T-helper 2 cell treated with Interferon-gamma antibody and Interleukin-4, amounts not matched to agents 5 μg/mL and 100 μg/mL, for 36 hours (primary cell): ENCODE data around the gene ELF1.
"Not testable (repeated sequence)": the region's sequence is repeated elsewhere in the genome, so short reads cannot be mapped to it uniquely, and the experiment has no call there.

ENCODE experiments used
- DNase-seq: peaks from one replicate; pipeline ENCODE4 v3.0.0; 2021; ENCODE audit warnings: low spot score
- H3K27ac Mint-ChIP-seq: one replicate; pipeline ENCODE4 v1.8.0; 2021; ENCODE audit warnings: mild to moderate bottlenecking, mixed read lengths
- H3K27me3 Mint-ChIP-seq: one replicate; pipeline ENCODE4 v1.8.0; 2021; ENCODE audit warnings: low read depth, mixed read lengths
- H3K36me3 Mint-ChIP-seq: one replicate; pipeline ENCODE4 v1.8.0; 2021; ENCODE audit warnings: low read depth, mixed read lengths
- H3K4me1 Mint-ChIP-seq: one replicate; pipeline ENCODE4 v1.8.0; 2021; ENCODE audit warnings: low read depth, mixed read lengths
- H3K4me3 Mint-ChIP-seq: one replicate; pipeline ENCODE4 v1.8.0; 2022; ENCODE audit warnings: mild to moderate bottlenecking, moderate library complexity, mixed read lengths
- H3K9me3 Mint-ChIP-seq: one replicate; pipeline ENCODE4 v1.8.0; 2021; ENCODE audit warnings: mixed read lengths

Gene ELF1

GRCh38 chr13:40941581-40941980, 77.5 kb downstream of the ELF1 start:
- Mint-ChIP-seq H3K27me3 (no peaks in the 10 kb centered on the region), H3K27ac (peak overlapping the region; percentile 20), H3K9me3 (no peaks in the 10 kb centered on the region), H3K4me3 (no peak overlapping the region), H3K4me1 (peaks cover 14% of the 10 kb centered on the region), H3K36me3 (peaks cover 69% of the 10 kb centered on the region)
- no peak for DNase-seq

GRCh38 chr13:40940841-40941240, 78.3 kb downstream of the ELF1 start:
- H3K36me3 Mint-ChIP-seq, result peaks cover 68% of the 10 kb centered on the region
- DNase-seq, result no peak
- no peak overlapping the region for H3K4me3 Mint-ChIP-seq
- H3K4me1 Mint-ChIP-seq, result peaks cover 14% of the 10 kb centered on the region
- no peaks in the 10 kb centered on the region for H3K27me3 Mint-ChIP-seq
- H3K27ac Mint-ChIP-seq, result no peak overlapping the region
- H3K9me3 Mint-ChIP-seq, result no peaks in the 10 kb centered on the region

DNA sequence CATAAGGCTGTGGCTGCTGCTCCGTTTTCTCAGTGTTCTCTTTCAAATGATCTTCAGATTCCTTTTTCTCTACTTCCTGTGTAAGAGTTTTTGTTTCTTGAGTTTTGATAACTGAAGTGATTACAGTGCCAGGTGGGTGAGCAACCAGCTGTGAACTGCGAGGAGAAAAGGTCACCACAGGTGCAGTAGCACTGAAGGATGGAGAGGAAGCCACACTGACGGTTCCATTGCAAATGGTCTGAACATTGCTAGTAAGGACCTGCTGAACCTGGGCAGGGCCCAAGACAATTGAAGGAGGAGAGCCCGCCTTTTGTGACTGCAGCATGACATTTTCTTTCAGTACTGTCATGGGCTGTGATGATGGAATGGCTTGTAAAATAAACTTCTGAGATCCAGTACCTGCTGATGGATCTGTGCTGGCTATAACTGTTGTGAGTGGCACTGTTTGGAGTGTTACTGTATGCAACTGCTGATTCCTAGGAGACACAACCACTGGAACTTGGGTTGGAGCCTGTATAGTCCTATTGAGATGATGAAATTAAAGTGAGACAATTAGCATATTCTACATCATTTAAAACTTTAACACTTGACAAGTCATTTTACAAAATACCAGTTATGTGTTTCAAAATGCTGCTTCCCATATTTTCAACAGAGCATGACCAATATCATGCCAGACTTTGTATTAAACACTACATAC, 85.5 kb downstream of the ELF1 start:
- Mint-ChIP-seq H3K36me3 (peaks cover 49% of the 10 kb centered on the region), H3K4me3 (no peak overlapping the region), H3K27ac (peak overlapping the region; percentile 41), H3K9me3 (no peaks in the 10 kb centered on the region), H3K27me3 (no peaks in the 10 kb centered on the region), H3K4me1 (peaks cover 18% of the 10 kb centered on the region)
- no peak for DNase-seq

DNA sequence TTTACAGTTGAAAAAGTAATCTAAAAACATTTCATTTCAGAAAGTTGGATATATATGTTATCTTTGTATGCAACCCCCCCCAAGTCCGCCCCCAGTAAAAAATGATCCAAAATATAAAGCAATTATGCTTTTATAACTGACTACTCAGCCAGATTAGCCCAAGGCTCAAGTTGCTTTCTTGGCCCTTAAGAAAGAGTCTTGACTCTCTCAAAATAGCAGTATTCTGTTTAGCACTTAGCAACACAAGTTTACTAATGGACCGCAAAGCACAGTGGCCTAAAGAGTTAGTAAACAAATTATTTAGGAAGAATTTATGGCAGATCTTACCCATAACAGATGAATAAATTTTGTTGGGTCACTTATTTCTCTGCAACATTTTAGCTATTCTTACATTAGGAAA, 86.9 kb downstream of the ELF1 start:
- Mint-ChIP-seq H3K27ac (no peak overlapping the region), H3K4me3 (no peak overlapping the region), H3K9me3 (no peaks in the 10 kb centered on the region), H3K27me3 (no peaks in the 10 kb centered on the region), H3K4me1 (peaks cover 18% of the 10 kb centered on the region), H3K36me3 (peaks cover 48% of the 10 kb centered on the region)
- DNase-seq, result no peak

- Mint-ChIP-seq H3K27me3 (no peaks in the 10 kb centered on the region), H3K4me3 (no peak overlapping the region), H3K27ac (no peak overlapping the region), H3K9me3 (no peaks in the 10 kb centered on the region), H3K36me3 (peaks cover 45% of the 10 kb centered on the region), H3K4me1 (peaks cover 18% of the 10 kb centered on the region)
- no peak for DNase-seq
Measured at GRCh38 chr13:40931719-40932118, 87.4 kb downstream of the ELF1 start.

DNA sequence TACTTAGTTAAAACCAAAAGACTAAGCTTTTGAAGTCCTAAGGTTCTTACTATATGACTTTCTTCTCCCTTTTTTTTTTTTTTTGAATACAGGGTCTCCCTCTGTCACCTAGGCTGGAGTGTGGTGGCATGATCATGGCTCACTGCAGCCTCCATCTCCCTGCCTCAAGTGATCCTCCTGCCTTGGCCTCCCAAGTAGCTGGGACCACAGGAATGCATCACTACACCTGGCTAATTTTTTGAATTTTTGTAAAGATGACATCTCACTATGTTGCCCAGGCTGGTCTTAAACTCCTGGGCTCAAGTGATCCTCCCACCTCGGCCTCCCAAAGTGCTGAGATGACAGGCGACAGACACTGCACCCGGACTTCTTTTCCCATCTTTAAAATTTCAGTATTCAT, 89.2 kb downstream of the ELF1 start:
- H3K27me3 Mint-ChIP-seq, H3K9me3 Mint-ChIP-seq, H3K4me3 Mint-ChIP-seq, H3K27ac Mint-ChIP-seq, DNase-seq: not testable (repeated sequence)
- Mint-ChIP-seq H3K36me3 (peaks cover 36% of the 10 kb centered on the region), H3K4me1 (peaks cover 12% of the 10 kb centered on the region)

DNA sequence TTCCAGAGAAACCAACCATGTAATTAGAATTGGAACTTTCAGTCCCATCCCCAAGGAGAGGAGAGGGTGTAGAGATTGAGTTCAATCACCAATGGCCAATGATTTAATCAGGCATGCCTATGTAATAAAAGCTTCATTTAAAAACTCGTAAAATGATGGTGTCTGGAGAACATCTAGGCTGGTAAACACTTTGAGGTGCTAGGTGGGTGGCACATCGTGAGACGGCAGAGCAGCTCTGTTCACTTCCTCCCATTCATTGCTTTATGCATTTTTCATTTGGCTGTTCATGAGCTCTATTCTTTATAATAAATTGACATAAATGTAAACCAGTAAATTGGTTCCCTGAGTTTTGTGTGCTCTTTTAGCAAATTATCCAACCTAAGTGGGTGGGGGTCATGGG, 90.1 kb downstream of the ELF1 start:
- no peak for DNase-seq
- no peaks in the 10 kb centered on the region for H3K27me3 Mint-ChIP-seq
- H3K9me3 Mint-ChIP-seq, result no peaks in the 10 kb centered on the region
- H3K36me3 Mint-ChIP-seq, result peaks cover 35% of the 10 kb centered on the region
- H3K27ac Mint-ChIP-seq, result no peak overlapping the region
- peaks cover 9% of the 10 kb centered on the region for H3K4me1 Mint-ChIP-seq
- H3K4me3 Mint-ChIP-seq, result no peak overlapping the region

DNA sequence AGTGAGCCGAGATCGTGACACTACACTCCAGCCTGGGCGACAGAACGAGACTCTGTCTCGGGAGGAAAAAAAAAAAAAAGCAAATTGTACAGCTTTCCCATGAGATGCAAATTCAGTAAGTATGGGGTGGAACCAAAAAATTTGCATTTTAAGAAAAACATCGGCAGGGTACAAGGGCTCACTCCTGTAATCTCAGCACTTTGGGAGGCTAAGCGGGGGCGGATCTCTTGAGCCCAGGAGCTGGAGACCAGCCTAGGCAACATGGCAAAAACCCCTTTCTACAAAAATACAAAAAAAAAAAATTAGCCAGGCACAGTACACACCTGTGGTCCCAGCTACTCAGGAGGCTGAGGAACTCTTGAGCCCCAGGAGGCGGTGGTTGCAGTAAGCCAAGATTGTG, 91.2 kb downstream of the ELF1 start:
- no peaks in the 10 kb centered on the region for H3K4me1 Mint-ChIP-seq
- no peak overlapping the region for H3K27ac Mint-ChIP-seq
- H3K9me3 Mint-ChIP-seq, result no peaks in the 10 kb centered on the region
- peaks cover 26% of the 10 kb centered on the region for H3K36me3 Mint-ChIP-seq
- H3K4me3 Mint-ChIP-seq, result no peak overlapping the region
- H3K27me3 Mint-ChIP-seq, result no peaks in the 10 kb centered on the region
- DNase-seq, result no peak

- peaks cover 6% of the 10 kb centered on the region for H3K36me3 Mint-ChIP-seq
- no peak overlapping the region for H3K27ac Mint-ChIP-seq
- H3K27me3 Mint-ChIP-seq, result no peaks in the 10 kb centered on the region
- peaks cover 10% of the 10 kb centered on the region for H3K4me1 Mint-ChIP-seq
- no peaks in the 10 kb centered on the region for H3K9me3 Mint-ChIP-seq
- no peak overlapping the region for H3K4me3 Mint-ChIP-seq
- DNase-seq, result no peak
Measured at GRCh38 chr13:40923867-40924266, 95.2 kb downstream of the ELF1 start.

DNA sequence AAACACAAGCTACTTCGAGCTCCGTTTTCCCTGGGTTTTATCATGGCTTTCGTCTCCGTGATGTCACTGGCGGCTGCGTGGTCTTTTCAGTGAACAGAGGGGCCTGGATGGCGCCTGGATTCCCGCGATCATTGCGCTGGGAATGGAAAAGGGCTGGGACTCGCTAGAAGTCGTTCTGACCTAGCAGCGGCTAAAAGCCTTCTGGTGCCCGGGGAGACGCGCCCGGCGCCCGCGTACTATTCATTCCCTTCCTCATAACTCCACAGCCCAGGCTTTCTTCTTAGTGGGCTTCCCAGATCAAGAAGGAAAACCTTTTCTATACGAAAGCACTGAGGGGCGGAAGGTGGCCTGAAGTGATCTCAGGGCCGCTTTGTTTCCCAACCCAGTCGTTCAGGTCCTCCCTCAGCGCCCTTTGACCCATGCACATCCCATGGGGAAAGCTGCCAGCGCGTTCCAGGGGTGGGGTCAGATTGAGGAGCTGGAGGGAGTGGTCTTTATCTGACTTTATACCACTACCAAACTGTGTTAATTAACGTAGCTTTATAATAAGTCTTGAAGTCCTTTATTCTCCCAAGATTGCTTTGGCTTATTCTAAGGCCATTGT, 96.6 kb downstream of the ELF1 start:
- H3K4me1 Mint-ChIP-seq, result peaks cover 10% of the 10 kb centered on the region
- H3K27ac Mint-ChIP-seq, result peak overlapping the region; percentile 70
- peaks cover 4% of the 10 kb centered on the region for H3K36me3 Mint-ChIP-seq
- peak overlapping the region; percentile 71 for H3K4me3 Mint-ChIP-seq
- H3K9me3 Mint-ChIP-seq, result no peaks in the 10 kb centered on the region
- no peak for DNase-seq
- no peaks in the 10 kb centered on the region for H3K27me3 Mint-ChIP-seq

- Mint-ChIP-seq H3K27ac (peak overlapping the region; percentile 88), H3K27me3 (no peaks in the 10 kb centered on the region), H3K9me3 (no peaks in the 10 kb centered on the region), H3K4me1 (peaks cover 15% of the 10 kb centered on the region), H3K4me3 (peak overlapping the region; percentile 93), H3K36me3 (peaks cover 2% of the 10 kb centered on the region)
- no peak for DNase-seq
Measured at GRCh38 chr13:40920826-40921225, 98.3 kb downstream of the ELF1 start.

DNA sequence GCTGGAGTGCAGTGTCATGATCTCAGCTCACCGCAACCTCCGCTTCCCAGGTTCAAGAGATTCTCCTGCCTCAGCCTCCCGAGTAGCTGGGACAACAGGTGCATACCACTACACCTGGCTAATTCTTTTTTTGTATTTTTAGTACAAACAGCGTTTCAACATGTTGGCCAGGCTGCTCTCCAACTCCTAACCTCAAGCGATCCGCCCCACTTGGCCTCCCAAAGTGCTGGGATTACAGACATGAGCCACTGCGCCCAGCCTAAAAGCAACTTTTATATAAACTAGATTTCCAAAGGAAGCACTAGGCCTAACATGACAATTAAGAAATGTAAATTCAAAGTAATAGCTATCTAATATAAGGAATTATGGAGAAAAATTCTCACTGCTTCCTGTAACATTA, 99.2 kb downstream of the ELF1 start:
- H3K27me3 Mint-ChIP-seq, DNase-seq, H3K27ac Mint-ChIP-seq, H3K36me3 Mint-ChIP-seq, H3K9me3 Mint-ChIP-seq, H3K4me3 Mint-ChIP-seq: not testable (repeated sequence)
- peaks cover 17% of the 10 kb centered on the region for H3K4me1 Mint-ChIP-seq

DNA sequence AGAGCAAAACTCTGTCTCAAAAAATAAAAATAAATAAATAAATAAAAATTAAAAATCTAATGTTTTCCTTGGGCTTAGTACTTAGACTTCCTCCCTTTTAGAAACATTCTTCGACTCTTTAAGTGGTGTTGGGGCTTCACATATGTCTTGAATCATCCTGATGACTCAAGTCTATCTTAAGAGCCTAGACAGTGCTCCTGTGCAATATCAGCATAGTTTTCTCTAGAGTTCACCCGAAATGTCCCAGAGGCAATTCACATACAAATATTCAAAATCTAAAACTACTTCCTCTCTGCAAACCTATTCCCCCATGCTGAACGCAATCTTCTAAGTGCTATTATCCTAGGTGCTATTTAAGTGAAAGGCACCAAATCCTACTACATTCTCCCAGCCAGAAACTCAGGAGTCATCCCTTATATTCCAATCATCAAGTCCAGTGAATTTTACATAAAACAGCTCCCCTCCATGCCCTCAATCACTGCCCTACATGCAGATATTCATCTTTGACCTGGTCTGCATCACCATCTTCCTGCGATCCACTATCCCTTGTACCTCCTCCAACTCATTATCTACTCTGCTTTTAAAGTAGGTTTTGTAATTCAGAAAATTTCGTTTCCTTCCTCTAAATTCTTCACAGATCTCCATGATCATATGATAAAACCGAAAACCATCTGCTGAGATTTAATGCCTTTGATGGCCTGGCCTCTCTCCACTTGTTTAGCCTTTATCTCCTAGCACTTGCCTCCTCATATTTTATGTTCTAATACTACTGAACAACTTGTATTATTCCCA, 102.7 kb downstream of the ELF1 start:
- Mint-ChIP-seq H3K36me3 (peaks cover 6% of the 10 kb centered on the region), H3K4me1 (peaks cover 20% of the 10 kb centered on the region), H3K4me3 (no peak overlapping the region), H3K27me3 (no peaks in the 10 kb centered on the region), H3K27ac (no peak overlapping the region), H3K9me3 (no peaks in the 10 kb centered on the region)
- no peak for DNase-seq

GRCh38 chr13:40914863-40915262, 104.3 kb downstream of the ELF1 start:
- H3K27ac Mint-ChIP-seq, result not testable (repeated sequence)

More at GRCh38 chr13:40914863-40915262, 104.3 kb downstream of the ELF1 start:
- H3K36me3 Mint-ChIP-seq, H3K9me3 Mint-ChIP-seq, H3K4me3 Mint-ChIP-seq, H3K27me3 Mint-ChIP-seq, DNase-seq: not testable (repeated sequence)
- peaks cover 18% of the 10 kb centered on the region for H3K4me1 Mint-ChIP-seq
